Neuronal stem cell (in vitro differentiated cells): ENCODE data around the gene RINT1.

Source experiments
- DNase-seq: peaks from one replicate; pipeline ENCODE4 v3.0.0-alpha.2; 2013; ENCODE audit warnings: low spot score
- H2AFZ ChIP-seq: one replicate; pipeline ENCODE4 v1.6.1; 2013; ENCODE audit warnings: mild to moderate bottlenecking, low read length, inconsistent platforms
- H2AK5ac ChIP-seq: 2 replicates; pipeline ENCODE4 v1.6.1; 2013; ENCODE audit warnings: low read depth, mild to moderate bottlenecking, inconsistent platforms, low read length, moderate library complexity, mixed read lengths
- H2BK120ac ChIP-seq: 2 replicates; pipeline ENCODE4 v1.6.1; 2013; ENCODE audit warnings: low read depth, mild to moderate bottlenecking, inconsistent platforms, low read length, moderate library complexity, mixed read lengths
- H2BK12ac ChIP-seq: one replicate; pipeline ENCODE4 v1.6.1; 2013; ENCODE audit warnings: low read length, inconsistent platforms
- H2BK15ac ChIP-seq: 2 replicates; pipeline ENCODE4 v1.6.1; 2013; ENCODE audit warnings: mild to moderate bottlenecking, low read length, inconsistent platforms, mixed read lengths
- H2BK5ac ChIP-seq: one replicate; pipeline ENCODE4 v1.6.1; 2013; ENCODE audit warnings: inconsistent platforms, mild to moderate bottlenecking, low read length, moderate library complexity
- H3K14ac ChIP-seq: one replicate; pipeline ENCODE4 v1.6.1; 2013; ENCODE audit warnings: low read length, inconsistent platforms
- H3K18ac ChIP-seq: 2 replicates; pipeline ENCODE4 v1.6.1; 2013; ENCODE audit warnings: low read length, inconsistent platforms
- H3K23ac ChIP-seq: 2 replicates; pipeline ENCODE4 v1.6.1; 2013; ENCODE audit warnings: low read depth, mild to moderate bottlenecking, mixed read lengths, low read length, inconsistent platforms; ENCODE audit not compliant: poor library complexity
- H3K27ac ChIP-seq: replicated peaks from 3 replicates; pipeline ENCODE4 v1.5.1; 2013; ENCODE audit warnings: low read length, inconsistent platforms
- H3K27me3 ChIP-seq, 3 experiments: 2 replicates each; pipeline ENCODE4 v1.6.1; 2013; ENCODE audit warnings: low read length in 3 of 3, mild to moderate bottlenecking in 2 of 3, inconsistent platforms in 1 of 3, low read depth in 1 of 3, mixed read lengths in 1 of 3, moderate library complexity in 1 of 3; ENCODE audit not compliant: control insufficient read depth in 3 of 3, insufficient read depth in 3 of 3
- H3K36me3 ChIP-seq, 2 donors: replicated peaks in 1 of 2; 2 replicates each; pipeline ENCODE4 v1.6.1; 2013; ENCODE audit warnings: low read length in 2 of 2; ENCODE audit not compliant: control insufficient read depth in 2 of 2, insufficient read depth in 2 of 2
- H3K4ac ChIP-seq: 2 replicates; pipeline ENCODE4 v1.6.1; 2013; ENCODE audit warnings: inconsistent platforms, mild to moderate bottlenecking, low read length, moderate library complexity
- H3K4me1 ChIP-seq, 2 donors: 1 replicate in 1 of 2; 2 replicates in 1 of 2; pipeline ENCODE4 v1.6.1; 2013; ENCODE audit warnings: low read length in 2 of 2, low read depth in 1 of 2; ENCODE audit not compliant: control insufficient read depth in 2 of 2, insufficient read depth in 1 of 2
- H3K4me2 ChIP-seq: one replicate; pipeline ENCODE4 v1.6.1; 2013; ENCODE audit warnings: mild to moderate bottlenecking, low read length, inconsistent platforms; ENCODE audit not compliant: insufficient read depth, poor library complexity, severe bottlenecking
- H3K4me3 ChIP-seq, 2 donors: 2 replicates each; pipeline ENCODE4 v1.5.1; 2013; ENCODE audit warnings: low read length in 2 of 2, mild to moderate bottlenecking in 2 of 2, inconsistent platforms in 1 of 2, moderate library complexity in 1 of 2
- H3K79me1 ChIP-seq: one replicate; pipeline ENCODE4 v1.6.1; 2013; ENCODE audit warnings: low read depth, mild to moderate bottlenecking, inconsistent platforms, low read length, moderate library complexity
- H3K9ac ChIP-seq: one replicate; pipeline ENCODE4 v1.6.1; 2013; ENCODE audit warnings: mild to moderate bottlenecking, low read depth, low read length, inconsistent platforms; ENCODE audit not compliant: poor library complexity
- H3K9me3 ChIP-seq, 2 donors: replicated peaks in 1 of 2; 2 replicates each; pipeline versions ENCODE3 to v1.6.1; 2013; ENCODE audit warnings: low read length in 2 of 2, mild to moderate bottlenecking in 2 of 2, inconsistent platforms in 1 of 2, low read depth in 1 of 2, mixed read lengths in 1 of 2, moderate library complexity in 1 of 2; ENCODE audit not compliant: control insufficient read depth in 2 of 2, insufficient read depth in 1 of 2
- H4K8ac ChIP-seq: one replicate; pipeline ENCODE4 v1.6.1; 2013; ENCODE audit warnings: low read depth, mild to moderate bottlenecking, inconsistent platforms, low read length, moderate library complexity
- H4K91ac ChIP-seq: one replicate; pipeline ENCODE4 v1.6.1; 2013; ENCODE audit warnings: low read length, low read depth, mild to moderate bottlenecking, inconsistent platforms; ENCODE audit not compliant: poor library complexity
- WGBS, 2 donors: extraction: QIAGEN DNeasy Blood & Tissue Kit; methylation state at CpG; one replicate each; pipeline ENCODE4 v1.1.7; 2013; ENCODE audit warnings: missing lambda C conversion rate in 2 of 2, mixed read lengths in 1 of 2; ENCODE audit not compliant: insufficient read length in 2 of 2, insufficient replicate concordance in 1 of 2; ENCODE audit errors: extremely low coverage in 2 of 2; 5-methylcytosine and 5-hydroxymethylcytosine counted together

Gene RINT1

DNA sequence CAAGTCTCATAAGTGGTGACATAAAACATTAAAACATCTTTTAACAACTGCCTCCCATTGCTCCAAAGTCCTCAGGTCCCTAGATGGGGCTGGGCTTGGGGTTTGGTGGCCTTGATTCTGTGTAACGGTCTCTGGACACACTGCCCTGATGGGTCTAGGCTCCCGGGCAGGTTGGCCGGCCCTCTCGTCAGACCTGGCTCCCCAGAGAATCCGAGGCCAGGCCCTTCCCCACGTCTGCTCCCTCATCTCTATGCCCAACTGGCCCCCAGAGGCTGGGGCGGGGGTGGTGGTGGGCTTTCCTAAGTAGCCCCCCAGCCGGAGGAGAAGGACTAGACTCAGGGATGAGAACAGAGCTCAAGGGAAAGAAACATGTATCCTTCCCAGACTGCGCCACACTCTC is 80.8 kb downstream of the RINT1 start:
- WGBS, 2 donors: no CpG with 5 or more reads among the region's 9 CpGs
- no peak for DNase-seq
- H2AK5ac ChIP-seq: no peak overlapping the region
- H2BK15ac ChIP-seq: no peak overlapping the region
- no peaks in the 10 kb centered on the region for H3K79me1 ChIP-seq
- H3K4me1 ChIP-seq: peaks cover 0 to 2% of the 10 kb centered on the region in 2 donors
- peak overlapping the region; percentile 52 for H3K18ac ChIP-seq
- H3K4me3 ChIP-seq: no peak overlapping the region
- no peaks in the 10 kb centered on the region for H3K27me3 ChIP-seq
- no peak overlapping the region for H3K27ac ChIP-seq
- H2BK120ac ChIP-seq: no peak overlapping the region
- no peak overlapping the region for H4K91ac ChIP-seq
- no peak overlapping the region for H3K4me2 ChIP-seq
- no peak overlapping the region for H2AFZ ChIP-seq
- H2BK12ac ChIP-seq: no peak overlapping the region
- no peaks in the 10 kb centered on the region for H3K9me3 ChIP-seq
- H3K9ac ChIP-seq: no peak overlapping the region
- no peak overlapping the region for H3K14ac ChIP-seq
- no peak overlapping the region for H4K8ac ChIP-seq
- no peak overlapping the region for H3K23ac ChIP-seq
- H2BK5ac ChIP-seq: no peak overlapping the region
- H3K4ac ChIP-seq: no peak overlapping the region
- peaks cover 12 to 35% of the 10 kb centered on the region in 2 donors for H3K36me3 ChIP-seq

DNA sequence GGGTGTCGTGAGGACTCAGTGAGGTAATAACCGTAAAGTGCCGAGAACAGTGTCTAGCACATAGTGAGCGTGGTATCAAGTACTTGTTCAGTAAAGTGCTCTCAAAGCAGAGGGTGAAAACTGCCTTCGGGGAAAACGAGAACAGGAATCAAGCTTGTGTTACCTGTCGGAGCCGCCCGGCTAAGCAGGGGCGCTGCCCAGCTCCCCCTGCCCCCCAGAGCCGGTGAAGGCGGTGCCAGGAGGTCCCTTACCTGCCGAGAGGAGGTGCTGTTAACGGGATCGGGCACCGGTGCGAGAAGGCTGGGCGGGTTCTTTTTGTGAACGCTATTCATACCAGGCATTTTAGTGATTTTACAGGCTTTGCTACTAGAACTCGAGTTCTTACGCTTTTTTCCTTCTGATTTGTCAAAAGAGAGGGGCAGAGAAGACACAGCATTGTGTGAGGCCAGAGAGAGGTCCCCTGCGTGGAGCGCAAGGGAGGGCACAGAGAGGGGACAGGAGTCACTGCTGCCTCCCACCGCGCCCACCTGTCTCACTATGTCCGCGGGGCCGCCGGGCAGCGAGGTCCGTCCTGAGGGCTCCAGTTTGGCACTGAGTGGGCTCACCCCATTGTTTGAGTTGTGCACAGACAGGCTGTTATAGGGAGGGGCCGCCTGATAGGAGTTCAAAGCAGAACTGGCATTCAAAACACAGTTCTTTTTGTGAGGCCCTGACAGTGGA is 81.8 kb downstream of the RINT1 start:
- peak overlapping the region; percentile 13 for H3K18ac ChIP-seq
- H3K79me1 ChIP-seq: no peaks in the 10 kb centered on the region
- no peak overlapping the region for H2BK15ac ChIP-seq
- no peak overlapping the region for H2AK5ac ChIP-seq
- H3K36me3 ChIP-seq: peaks cover 12 to 44% of the 10 kb centered on the region in 2 donors
- no peaks in the 10 kb centered on the region for H3K27me3 ChIP-seq
- WGBS, 2 donors: no CpG with 5 or more reads among the region's 32 CpGs
- H2BK120ac ChIP-seq: no peak overlapping the region
- H3K14ac ChIP-seq: no peak overlapping the region
- no peak overlapping the region for H3K4ac ChIP-seq
- H3K4me1 ChIP-seq: peaks cover 0 to 4% of the 10 kb centered on the region in 2 donors
- H4K91ac ChIP-seq: no peak overlapping the region
- DNase-seq: no peak
- H3K23ac ChIP-seq: peak overlapping the region; percentile 34
- no peak overlapping the region for H2BK12ac ChIP-seq
- no peak overlapping the region for H3K4me3 ChIP-seq
- no peak overlapping the region for H3K4me2 ChIP-seq
- no peak overlapping the region for H4K8ac ChIP-seq
- H3K9ac ChIP-seq: no peak overlapping the region
- no peaks in the 10 kb centered on the region for H3K9me3 ChIP-seq
- no peak overlapping the region for H2BK5ac ChIP-seq
- no peak overlapping the region for H3K27ac ChIP-seq
- no peak overlapping the region for H2AFZ ChIP-seq

DNA sequence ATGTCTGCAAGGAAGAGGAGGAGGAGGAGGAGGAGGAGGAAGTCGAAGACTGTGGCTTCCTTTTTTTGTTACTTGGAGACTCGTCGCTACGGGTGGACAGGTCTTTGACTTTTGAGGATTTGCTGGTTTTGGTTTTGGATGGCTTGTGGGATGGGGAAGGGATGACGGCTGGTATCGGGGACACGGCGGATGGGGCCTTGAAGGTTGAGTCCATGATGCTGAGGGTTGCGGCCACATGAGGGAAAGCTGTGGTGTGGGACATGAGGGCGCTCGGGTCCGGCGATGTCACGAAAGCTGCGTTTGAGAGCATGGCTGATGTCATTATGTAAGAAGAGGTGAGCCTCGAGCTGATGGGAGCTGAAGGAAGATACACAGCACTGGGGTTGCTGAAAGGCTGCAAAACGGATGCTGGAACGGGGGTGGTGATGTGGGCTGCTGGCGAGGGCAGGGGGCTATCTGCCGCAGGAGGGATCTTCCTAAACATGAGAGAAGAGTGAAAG is 82.4 kb downstream of the RINT1 start:
- no peak for DNase-seq
- no peak overlapping the region for H4K91ac ChIP-seq
- H3K4ac ChIP-seq: no peak overlapping the region
- H3K4me3 ChIP-seq: no peak overlapping the region
- no peak overlapping the region for H2BK5ac ChIP-seq
- H3K23ac ChIP-seq: peak overlapping the region; percentile 34
- H3K18ac ChIP-seq: no peak overlapping the region
- H2AFZ ChIP-seq: no peak overlapping the region
- no peak overlapping the region for H2BK12ac ChIP-seq
- H2AK5ac ChIP-seq: no peak overlapping the region
- no peak overlapping the region for H3K4me2 ChIP-seq
- H3K14ac ChIP-seq: no peak overlapping the region
- no peak overlapping the region for H3K27ac ChIP-seq
- H2BK120ac ChIP-seq: no peak overlapping the region
- peaks cover 12 to 46% of the 10 kb centered on the region in 2 donors for H3K36me3 ChIP-seq
- no peaks in the 10 kb centered on the region for H3K9me3 ChIP-seq
- no peaks in the 10 kb centered on the region for H3K79me1 ChIP-seq
- WGBS, 2 donors: no CpG with 5 or more reads among the region's 20 CpGs
- no peak overlapping the region for H3K9ac ChIP-seq
- H3K4me1 ChIP-seq: peaks cover 0 to 4% of the 10 kb centered on the region in 2 donors
- H3K27me3 ChIP-seq: no peaks in the 10 kb centered on the region
- no peak overlapping the region for H2BK15ac ChIP-seq
- H4K8ac ChIP-seq: peak overlapping the region; percentile 70
